Measurements from ENCODE around the gene DNAJC30.

- peak; percentile 41 to 65 for TF ChIP-seq CTCF (conservative IDR thresholded peaks at IDR 0.05 in 1 of 2, IDR thresholded peaks at IDR 0.05 in 1 of 2; ENCODE audit: low read depth in 1 of 2, low read length in 2 of 2)
- TF ChIP-seq EZH2 (IDR thresholded peaks at IDR 0.05; ENCODE audit: low read length, missing control alignments), result no peak
Observed at GRCh38 chr7:73667344-73668102, 15.7 kb downstream of the DNAJC30 start, which contains the start of gene VPS37D.
